ENCODE results near the gene VPS13A.

VPS13A gene

DNA sequence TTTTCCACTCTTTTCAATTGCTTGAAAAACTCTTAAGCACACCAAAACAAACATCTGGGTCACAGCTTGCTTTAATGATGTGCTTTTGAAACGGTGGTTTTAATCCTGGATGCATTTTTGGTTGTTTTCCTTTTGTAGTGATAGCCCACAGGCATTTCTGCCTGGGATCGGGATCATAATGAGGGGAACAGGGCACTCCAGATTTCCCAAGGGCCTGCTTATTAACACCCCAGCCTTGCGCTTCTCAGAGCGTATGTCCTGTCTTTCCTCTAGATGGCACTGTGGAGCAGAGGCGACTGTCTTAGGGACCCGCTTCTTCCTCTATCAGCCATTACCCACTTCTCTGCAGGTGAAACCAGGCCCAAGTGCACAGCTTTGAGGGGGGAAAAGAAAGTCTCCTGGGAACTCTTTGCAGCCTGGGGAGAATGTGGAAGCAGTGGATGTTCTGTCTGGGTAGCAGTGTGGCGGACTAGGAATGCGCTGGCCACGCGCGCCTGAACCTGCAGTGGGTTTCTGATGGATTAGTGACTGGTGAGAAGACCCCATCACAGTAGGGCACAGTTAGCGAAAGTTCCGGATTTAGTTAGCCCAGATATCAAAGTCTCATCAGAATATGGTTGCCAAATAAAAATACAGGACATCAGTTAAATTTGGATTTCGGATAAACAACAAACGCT lies 280.7 kb downstream of the VPS13A start:
- TF ChIP-seq, protein P1, sequence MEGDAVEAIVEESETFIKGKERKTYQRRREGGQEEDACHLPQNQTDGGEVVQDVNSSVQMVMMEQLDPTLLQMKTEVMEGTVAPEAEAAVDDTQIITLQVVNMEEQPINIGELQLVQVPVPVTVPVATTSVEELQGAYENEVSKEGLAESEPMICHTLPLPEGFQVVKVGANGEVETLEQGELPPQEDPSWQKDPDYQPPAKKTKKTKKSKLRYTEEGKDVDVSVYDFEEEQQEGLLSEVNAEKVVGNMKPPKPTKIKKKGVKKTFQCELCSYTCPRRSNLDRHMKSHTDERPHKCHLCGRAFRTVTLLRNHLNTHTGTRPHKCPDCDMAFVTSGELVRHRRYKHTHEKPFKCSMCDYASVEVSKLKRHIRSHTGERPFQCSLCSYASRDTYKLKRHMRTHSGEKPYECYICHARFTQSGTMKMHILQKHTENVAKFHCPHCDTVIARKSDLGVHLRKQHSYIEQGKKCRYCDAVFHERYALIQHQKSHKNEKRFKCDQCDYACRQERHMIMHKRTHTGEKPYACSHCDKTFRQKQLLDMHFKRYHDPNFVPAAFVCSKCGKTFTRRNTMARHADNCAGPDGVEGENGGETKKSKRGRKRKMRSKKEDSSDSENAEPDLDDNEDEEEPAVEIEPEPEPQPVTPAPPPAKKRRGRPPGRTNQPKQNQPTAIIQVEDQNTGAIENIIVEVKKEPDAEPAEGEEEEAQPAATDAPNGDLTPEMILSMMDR (conservative IDR thresholded peaks at IDR 0.05; ENCODE audit: low read depth), result peak; percentile 92
- no peak overlapping the region for H3K27ac ChIP-seq
- ChIA-PET POLR2A (ENCODE audit: low non-redundant PET) (no interaction called here), CTCF (interaction anchor here (0.5 to 5.5 kb wide), 42 partner anchors 8 to 828 kb away, joined by 3 to 38 read pairs (median 4); partner anchors contain the start of gene GNA14)
- peak; percentile 78 for DNase-seq (ENCODE audit: low spot score)

DNA sequence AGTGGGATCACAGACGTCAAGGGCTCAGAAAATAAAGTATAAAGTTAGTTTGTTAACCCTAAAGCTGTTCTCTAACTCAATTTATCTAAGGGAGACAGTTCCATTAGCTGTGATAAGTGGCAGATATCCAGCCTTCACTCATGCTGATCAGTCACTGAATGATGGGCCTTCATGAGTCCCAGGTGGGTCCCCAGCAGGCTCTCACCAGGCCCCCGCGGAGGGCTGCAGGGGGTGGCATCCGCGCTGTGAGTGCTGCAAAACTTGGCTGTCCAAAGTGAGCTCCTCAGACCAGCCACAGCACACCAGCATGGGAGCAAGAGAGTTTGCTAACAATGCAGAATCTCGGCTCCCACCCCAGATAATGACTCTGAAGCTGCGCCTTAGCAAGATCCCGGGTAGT lies 283.6 kb downstream of the VPS13A start:
- DNase-seq (ENCODE audit: low spot score), result no peak
- CTCF ChIA-PET, result interaction anchor here (0.5 to 0.6 kb wide), 2 partner anchors 11 to 26 kb away, joined by 4 to 7 read pairs; no protein-coding TSS in a partner anchor
- H3K27ac ChIP-seq, result no peak overlapping the region
- TF ChIP-seq, protein P1 (conservative IDR thresholded peaks at IDR 0.05; ENCODE audit: low read depth), result no peak
- POLR2A ChIA-PET (ENCODE audit: low non-redundant PET), result no interaction called here

DNA sequence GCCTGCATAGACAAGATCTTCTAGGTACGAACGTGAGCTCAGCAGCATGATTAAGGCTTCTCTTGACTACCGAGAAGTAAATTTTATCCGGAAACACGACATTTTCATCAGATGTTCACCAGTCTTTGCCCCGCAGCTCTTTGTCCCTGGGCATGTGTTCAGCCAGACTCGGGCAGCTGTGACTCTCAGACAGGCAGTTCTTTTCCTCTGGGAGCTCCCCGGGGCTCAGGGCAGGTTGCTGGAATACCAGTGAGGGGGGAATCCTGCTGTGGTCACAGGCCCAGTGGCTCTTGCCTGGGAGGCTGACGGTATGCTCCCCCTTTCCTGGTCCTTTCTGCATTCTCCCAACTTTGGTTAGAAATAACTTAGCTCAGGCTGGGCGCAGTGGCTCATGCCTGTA lies 284.7 kb downstream of the VPS13A start:
- ChIA-PET POLR2A (ENCODE audit: low non-redundant PET) (no interaction called here), CTCF (interaction anchor here (0.6 kb wide), 1 partner anchor 751 kb away, joined by 3 read pairs; no protein-coding TSS in a partner anchor)
- H3K27ac ChIP-seq, result no peak overlapping the region
- no peak for DNase-seq (ENCODE audit: low spot score)
- TF ChIP-seq, protein P1 (conservative IDR thresholded peaks at IDR 0.05; ENCODE audit: low read depth), result no peak

DNA sequence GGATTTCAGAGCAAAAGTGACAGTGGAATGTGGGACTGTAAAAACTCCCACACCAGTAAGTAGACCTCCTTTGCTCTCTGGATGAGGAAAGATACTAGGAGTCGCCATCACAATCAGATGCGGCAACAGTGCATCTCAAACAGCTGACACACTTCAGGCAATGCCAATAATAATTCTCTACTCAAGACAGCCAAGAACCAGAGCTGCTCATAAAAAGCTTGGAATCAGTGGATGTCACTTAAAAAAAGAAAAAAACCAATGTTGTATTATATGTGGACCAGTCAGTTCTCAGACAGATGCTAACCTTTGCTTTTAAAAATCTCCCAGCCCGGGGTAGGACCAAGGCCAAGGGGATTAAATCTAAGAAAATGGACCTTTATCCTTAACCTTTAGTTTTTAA lies 285.8 kb downstream of the VPS13A start:
- ChIA-PET CTCF (interaction anchor here (0.8 kb wide), 1 partner anchor 268 kb away, joined by 3 read pairs; no protein-coding TSS in a partner anchor), POLR2A (ENCODE audit: low non-redundant PET) (no interaction called here)
- H3K27ac ChIP-seq, result no peak overlapping the region
- TF ChIP-seq, protein P1 (conservative IDR thresholded peaks at IDR 0.05; ENCODE audit: low read depth), result no peak
- no peak for DNase-seq (ENCODE audit: low spot score)

DNA sequence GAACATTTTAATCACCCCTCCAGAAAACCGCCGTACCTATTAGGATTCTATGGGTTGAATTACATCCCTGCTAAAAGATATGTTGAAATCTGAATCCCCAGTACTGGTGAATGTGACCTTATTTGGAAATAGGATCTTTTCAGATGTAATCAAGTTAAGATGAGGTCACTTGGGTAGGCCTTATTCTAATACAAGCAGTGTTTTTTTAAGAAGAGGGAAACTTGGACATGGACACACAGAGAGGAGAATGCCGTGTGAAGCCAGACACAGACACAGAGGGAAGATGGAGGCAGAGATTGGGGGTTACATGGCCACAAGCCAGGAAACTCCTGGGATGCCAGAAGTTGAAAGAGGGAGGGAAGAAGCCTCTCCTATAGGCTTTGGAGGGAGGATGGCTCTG lies 287.3 kb downstream of the VPS13A start:
- CTCF ChIA-PET, result no interaction called here
- POLR2A ChIA-PET (ENCODE audit: low non-redundant PET), result no interaction called here
- DNase-seq (ENCODE audit: low spot score), result no peak
- TF ChIP-seq, protein P1 (conservative IDR thresholded peaks at IDR 0.05; ENCODE audit: low read depth), result no peak
- no peak overlapping the region for H3K27ac ChIP-seq

DNA sequence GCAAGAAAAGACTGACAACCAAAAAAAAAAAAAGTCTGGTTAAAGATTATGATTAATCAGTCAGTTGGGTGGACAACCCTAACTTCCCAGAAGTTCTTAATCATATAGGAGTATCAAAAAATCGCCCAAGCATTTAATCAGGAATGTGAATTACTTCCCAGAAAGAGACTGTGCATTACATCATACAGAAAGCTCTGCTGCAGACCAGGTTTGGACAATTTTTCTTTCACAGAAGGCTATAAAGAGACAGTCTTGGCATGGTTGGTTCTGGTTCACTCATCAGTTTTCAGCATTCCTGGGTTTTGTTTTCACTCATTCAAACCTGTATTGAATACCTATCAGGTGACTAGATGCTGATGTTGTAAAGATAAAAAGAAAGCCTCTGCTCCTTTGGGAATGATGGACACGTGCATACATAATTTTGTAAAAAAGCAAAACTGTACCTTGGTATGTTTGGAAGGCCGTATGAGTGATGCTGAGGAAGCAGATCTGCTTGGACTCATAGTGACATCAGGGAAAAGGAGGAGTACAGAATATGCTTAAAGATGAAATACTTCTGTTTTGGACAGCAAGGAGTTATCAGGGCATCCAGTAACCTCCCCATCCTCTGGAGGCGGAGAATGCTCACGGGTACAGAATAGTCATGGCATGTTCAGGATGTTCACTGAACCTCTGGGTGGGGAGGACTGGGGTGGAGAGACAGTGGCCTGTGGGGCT lies 292.3 kb downstream of the VPS13A start:
- no peak overlapping the region for H3K27ac ChIP-seq
- TF ChIP-seq, protein P1 (conservative IDR thresholded peaks at IDR 0.05; ENCODE audit: low read depth), result no peak
- DNase-seq (ENCODE audit: low spot score), result no peak
- POLR2A ChIA-PET (ENCODE audit: low non-redundant PET), result no interaction called here
- CTCF ChIA-PET, result no interaction called here

Data from RWPE1 (cell line).